Effector CD4-positive, alpha-beta T cell (primary cell): ENCODE measurements around the gene RNF115.
"Not testable (repeated sequence)": the region's sequence is repeated elsewhere in the genome, so short reads cannot be mapped to it uniquely, and the experiment has no call there.

Source experiments
- DNase-seq: peaks from one replicate; pipeline ENCODE4 v3.0.0-alpha.2; 2020

Gene RNF115

GRCh38 chr1:145773423-145773822 is 50.5 kb downstream of the RNF115 start:
- DNase-seq = no peak

GRCh38 chr1:145771056-145771455 is 52.8 kb downstream of the RNF115 start:
- DNase-seq = no peak

GRCh38 chr1:145768004-145768403 is 55.9 kb downstream of the RNF115 start:
- DNase-seq = not testable (repeated sequence)

DNA sequence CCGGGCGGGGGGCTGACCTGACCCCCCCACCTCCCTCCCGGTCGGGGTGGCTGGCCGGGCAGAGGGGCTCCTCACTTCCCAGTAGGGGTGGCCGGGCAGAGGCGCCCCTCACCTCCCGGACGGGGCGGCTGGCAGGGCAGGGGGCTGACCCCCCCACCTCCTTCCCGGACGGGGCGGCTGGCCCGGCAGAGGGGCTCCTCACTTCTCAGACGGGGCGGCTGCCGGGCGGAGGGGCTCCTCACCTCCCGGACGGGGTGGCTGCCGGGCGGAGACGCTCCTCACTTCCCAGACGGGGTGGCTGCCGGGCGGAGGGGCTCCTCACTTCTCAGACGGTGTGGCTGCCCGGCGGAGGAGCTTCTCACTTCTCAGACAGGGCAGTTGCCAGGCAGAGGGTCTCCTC is 57.0 kb downstream of the RNF115 start:
- DNase-seq = not testable (repeated sequence)

- DNase-seq = not testable (repeated sequence)
Observed at GRCh38 chr1:145765585-145766360, 58.1 kb downstream of the RNF115 start.

- DNase-seq = not testable (repeated sequence)
Observed at GRCh38 chr1:145765127-145765526, 58.8 kb downstream of the RNF115 start.

DNA sequence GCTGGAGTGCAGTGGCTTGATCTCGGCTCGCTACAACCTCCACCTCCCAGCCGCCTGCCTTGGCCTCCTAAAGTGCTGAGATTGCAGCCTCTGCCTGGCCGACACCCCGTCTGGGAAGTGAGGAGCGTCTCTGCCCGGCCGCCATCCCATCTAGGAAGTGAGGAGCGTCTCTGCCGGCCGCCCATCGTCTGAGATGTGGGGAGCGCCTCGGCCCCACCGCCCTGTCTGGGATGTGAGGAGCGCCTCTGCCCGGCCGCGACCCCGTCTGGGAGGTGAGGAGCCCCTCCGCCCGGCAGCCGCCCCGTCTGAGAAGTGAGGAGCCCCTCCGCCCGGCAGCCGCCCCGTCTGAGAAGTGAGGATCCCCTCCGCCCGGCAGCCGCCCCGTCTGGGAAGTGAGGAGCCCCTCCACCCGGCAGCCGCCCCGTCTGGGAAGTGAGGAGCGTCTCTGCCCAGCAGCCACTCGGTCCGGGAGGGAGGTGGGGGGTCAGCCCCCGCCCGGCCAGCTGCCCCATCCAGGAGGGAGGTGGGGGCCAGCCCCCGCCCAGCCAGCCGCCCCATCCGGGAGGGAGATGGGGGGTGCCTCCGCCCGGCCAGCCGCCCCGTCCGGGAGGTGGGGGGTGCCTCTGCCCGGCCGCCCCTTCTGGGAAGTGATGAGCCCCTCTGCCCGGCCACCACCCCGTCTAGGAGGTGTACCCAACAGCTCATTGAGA is 59.5 kb downstream of the RNF115 start:
- not testable (repeated sequence) for DNase-seq

DNA sequence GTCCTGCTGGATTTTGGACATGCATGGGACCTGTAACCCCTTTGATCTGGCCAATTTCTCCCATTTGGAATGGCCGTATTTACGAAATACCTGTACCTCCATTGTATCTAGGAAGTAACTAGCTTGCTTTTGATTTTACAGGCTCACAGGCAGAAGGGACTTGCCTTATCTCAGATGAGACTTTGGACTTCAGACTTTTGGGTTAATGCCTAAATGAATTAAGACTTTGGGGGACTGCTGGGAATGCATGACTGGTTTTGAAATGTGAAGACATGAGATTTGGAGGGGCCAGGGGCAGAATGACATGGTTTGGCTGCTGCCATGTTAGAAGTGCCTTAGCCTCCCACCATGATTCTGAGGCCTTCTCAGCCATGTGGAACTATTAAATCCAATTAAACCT is 61.9 kb downstream of the RNF115 start:
- not testable (repeated sequence) for DNase-seq

DNA sequence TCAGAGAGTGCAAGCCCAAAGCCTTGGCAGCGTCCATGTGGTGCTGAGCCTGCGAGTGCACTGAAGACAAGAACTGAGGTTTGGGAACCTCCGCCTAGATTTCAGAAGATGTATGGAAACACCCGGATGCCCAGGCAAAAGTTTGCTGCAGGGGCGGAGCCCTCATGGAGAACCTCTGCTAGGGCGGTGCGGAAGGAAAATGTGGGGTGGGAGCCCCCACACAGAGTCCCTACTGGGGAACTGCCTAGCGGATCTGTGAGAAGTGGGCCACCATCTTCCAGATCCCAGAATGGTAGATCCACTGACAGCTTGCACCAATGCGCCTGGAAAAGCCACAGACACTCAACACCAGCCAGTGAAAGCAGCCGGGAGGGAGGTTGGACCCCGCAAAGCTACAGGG is 62.4 kb downstream of the RNF115 start:
- DNase-seq = not testable (repeated sequence)

DNA sequence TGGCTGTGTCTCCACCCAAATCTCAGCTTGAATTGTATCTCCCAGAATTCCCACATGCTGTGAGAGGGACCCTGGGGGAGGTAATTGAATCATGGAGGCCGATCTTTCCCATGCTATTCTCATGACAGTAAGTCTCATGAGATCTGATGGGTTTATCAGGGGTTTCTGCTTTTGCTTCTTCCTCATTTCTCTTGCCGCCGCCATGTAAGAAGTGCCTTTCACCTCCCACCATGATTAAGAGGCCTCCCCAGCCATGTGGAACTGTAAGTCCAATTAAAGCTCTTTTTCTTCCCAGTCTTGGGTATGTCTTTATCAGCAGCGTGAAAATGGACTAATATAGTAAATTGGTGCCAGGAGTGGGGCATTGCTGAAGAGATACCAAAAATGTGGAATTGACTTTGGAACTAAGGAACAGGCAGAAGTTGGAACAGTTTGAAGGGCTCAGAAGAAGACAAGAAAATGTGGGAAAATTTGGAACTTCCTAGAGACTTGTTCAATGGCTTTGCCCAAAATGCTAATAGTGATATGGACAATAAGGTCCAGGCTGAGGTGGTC is 63.4 kb downstream of the RNF115 start:
- DNase-seq = not testable (repeated sequence)

DNA sequence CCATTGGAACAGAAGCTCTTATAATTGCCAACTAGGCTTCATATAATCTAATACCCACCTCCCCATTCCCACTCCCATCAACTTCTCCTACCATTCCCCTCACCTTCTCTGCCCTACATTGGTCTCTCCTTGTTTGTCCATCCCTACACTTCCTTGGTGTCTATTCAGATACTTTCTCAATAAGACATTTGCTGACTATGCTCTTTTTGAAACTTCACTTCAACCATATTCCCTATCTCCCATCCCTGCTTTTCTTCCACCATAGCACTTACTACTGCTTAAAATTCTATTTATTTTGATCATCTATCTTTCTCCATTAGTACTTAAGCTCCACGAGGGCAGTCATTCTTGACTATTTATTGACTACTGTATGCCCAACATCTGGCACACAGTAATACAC is 64.2 kb downstream of the RNF115 start:
- no peak for DNase-seq

DNA sequence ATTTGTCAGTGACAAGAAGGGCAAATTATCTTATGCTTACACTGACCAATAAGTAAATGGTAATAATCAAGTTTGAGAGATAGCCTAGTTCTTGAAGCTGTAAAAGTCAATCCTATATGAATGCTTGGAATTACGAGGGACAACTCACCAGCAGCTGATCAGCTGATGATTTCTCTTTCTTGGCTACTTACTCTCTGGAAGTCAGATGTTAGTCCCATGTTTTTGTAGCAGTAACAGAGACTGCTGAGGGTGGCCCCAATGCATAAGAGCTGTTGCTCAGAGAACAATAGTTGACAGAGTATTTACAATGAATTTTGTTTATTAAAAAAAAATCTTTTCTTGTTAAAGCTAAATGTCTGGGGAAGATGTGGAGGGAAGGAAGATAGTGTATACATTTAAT is 65.3 kb downstream of the RNF115 start:
- DNase-seq = no peak

GRCh38 chr1:145758116-145758515 is 65.8 kb downstream of the RNF115 start:
- DNase-seq = no peak

DNA sequence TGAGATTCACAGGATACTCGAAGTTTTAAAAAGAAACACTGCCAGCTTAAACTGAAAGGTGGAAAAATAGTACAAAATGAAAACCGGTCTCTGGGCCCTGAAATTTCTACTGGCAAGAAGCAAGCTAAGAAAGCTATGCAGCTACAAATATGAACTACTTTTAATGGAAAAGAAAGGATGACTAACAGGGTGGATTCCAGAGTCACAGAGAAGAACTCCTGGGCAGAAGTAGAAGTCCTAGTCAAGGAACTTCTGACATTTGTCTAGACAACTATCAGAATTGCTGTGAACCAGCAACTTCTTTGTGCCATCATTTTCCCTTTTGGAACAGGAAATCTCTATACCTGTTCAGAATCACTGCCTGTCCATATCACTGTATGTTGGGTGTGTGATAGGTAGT is 66.5 kb downstream of the RNF115 start:
- no peak for DNase-seq

DNA sequence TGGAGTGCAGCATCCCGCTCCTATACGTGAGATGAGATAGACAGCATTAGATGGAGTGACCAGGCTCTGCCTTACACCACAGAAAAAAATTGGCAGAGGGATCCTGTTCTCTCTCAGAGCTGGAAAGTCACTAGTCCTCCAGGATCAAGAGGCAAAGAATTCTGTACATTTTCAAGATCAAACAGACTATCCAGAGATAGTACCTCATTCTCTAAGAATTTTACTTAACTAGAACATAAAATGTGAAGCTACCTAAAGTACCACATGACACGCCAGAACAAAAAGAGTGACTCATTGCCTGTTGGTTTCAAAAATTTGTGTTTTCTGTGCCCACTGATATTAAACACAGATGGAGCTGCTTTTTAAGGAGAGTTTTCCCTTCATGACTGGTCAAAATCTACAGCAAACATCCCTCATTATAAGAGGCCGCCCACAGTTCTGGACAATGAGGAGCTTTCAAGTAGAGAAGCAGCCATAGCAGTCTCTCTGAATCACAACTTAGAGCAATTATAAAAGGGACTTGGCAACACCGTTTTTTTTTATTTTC is 72.3 kb downstream of the RNF115 start:
- no peak for DNase-seq

- no peak for DNase-seq
Observed at GRCh38 chr1:145750426-145750825, 73.5 kb downstream of the RNF115 start.

GRCh38 chr1:145747398-145748247 is 76.3 kb downstream of the RNF115 start:
- no peak for DNase-seq

DNA sequence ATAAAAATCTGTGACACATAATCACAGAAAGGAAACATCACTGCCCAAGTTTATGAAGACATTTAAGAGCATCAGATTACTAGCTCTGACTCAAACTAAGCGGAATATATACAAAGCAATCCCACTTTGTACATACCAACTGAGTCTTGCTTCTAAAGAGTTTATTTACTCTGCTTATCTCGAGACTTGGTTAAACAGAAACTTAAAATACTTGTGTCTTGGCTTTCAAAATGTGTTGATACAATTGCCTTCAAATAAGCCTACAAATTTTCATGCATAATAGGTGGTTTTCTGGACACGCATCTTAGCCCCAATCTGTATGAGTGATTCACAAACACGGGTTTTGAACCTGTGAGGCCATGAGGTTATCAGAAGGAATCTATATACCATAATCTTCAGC is 83.6 kb downstream of the RNF115 start:
- no peak for DNase-seq

DNA sequence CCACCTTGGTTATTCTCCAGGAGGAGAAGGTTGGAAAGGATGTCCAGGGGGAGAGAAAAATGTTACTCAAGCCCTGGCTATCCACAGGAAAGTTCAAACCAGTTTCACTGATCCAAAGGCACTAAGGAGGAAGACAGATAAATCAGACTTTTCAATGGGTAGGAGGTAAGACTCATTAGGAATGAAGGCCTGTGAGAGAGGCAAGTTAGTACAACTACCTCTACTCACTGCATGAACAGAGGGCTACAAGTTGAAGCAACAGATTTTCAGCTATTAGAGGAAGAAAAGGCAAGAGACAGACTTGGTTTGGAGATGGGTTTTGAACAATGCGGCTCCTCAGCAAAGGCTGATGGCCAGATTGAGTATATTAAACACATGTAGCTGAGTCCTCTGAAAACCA is 87.7 kb downstream of the RNF115 start:
- no peak for DNase-seq

DNA sequence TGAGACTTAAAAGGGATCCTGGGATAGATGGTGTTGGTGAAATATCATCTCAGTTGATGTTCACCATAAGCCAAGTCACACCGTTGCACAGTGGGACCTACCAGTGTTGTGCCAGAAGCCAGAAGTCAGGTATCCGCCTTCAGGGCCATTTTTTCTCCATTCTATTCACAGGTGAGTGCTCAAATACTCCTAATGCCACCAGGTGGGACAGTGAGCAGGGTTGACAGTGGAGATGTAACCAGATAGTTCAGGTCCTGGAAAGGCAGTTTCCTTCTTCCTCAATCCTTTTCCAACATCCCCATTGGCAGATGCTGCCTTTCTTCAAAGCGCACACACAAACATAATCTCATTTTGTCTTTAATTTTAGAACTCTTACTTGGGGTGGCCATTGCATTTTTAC is 93.0 kb downstream of the RNF115 start:
- no peak for DNase-seq

- DNase-seq = no peak
Observed at GRCh38 chr1:145730467-145730866, 93.4 kb downstream of the RNF115 start.

GRCh38 chr1:145729666-145730436 is 94.0 kb downstream of the RNF115 start:
- no peak for DNase-seq
